Ovary (tissue), 9 donors: ENCODE results near the gene FSD1. TPM values are rescaled to one million over a fixed set of nuclear protein-coding genes. Genes with fewer than 3 reads are reported as not detected.

Experiments
- DNase-seq, 5 donors: peaks; one replicate each; pipeline ENCODE4 v3.0.0-alpha.2; 2019 to 2020
- H3K27ac ChIP-seq, 2 donors: fragments of 200-600 bp; one replicate each; pipeline versions ENCODE4 v1.5.1 to v1.8.0; 2019 to 2022
- H3K27me3 ChIP-seq: fragments of 200-600 bp; one replicate; pipeline ENCODE4 v1.8.0; 2022
- H3K36me3 ChIP-seq: fragments of 200-600 bp; sonication (generic); one replicate; pipeline ENCODE4 v1.5.1; 2019
- H3K4me1 ChIP-seq: one replicate; pipeline ENCODE4 v1.8.1; 2013; ENCODE audit warnings: mild to moderate bottlenecking, moderate library complexity; ENCODE audit not compliant: insufficient read depth
- H3K4me3 ChIP-seq: fragments of 200-600 bp; sonication (generic); one replicate; pipeline ENCODE4 v1.5.1; 2017
- H3K9me3 ChIP-seq, 2 donors: fragments of 200-600 bp in 1 of 2; sonication (generic) in 1 of 2; one replicate each; pipeline versions ENCODE4 v1.5.1 to v1.8.1; 2013 to 2019; ENCODE audit warnings: mild to moderate bottlenecking in 1 of 2, moderate library complexity in 1 of 2
- EP300 ChIP-seq: sonication (generic); formaldehyde crosslinking; IDR thresholded peaks from one replicate; pipeline ENCODE4 v1.6.1; 2017; ENCODE audit warnings: antibody characterized with exemption
- POLR2A ChIP-seq: fragments of 450-650 bp; IDR thresholded peaks from one replicate; pipeline ENCODE4 v1.6.1; 2017; ENCODE audit warnings: antibody characterized with exemption, mild to moderate bottlenecking, moderate library complexity
- WGBS, 3 donors: extraction: QIAGEN DNeasy Blood & Tissue Kit in 1 of 3; methylation state at CpG; one replicate each; pipeline versions ENCODE4 v1.1.5 to v1.1.7; 2013 to 2017; 5-methylcytosine and 5-hydroxymethylcytosine counted together
- intact Hi-C, 4 donors: fragments of 100-400 bp; cut with DNase I; formaldehyde crosslinking; loops; one replicate each; pipeline versions ENCODE4 v1.11.0 to v1.15.1; 2022 to 2023
- polyA plus RNA-seq, 2 donors: library from polyadenylated mRNA; stranded (reverse); fragments of 200-250 nt in 1 of 2; fragments of 350-450 nt in 1 of 2; fragmentation: Illumina TruSeq in 1 of 2; extraction: RNeasy Lipid Tissue Mini Kit (QIAGEN cat#74804) in 1 of 2; gene quantifications; one replicate each; pipeline ENCODE4 v1.2.3, GENCODE V29; 2013 to 2014
- total RNA-seq, 7 donors: library from RNA; depleted of rRNA in 2 of 7; stranded (reverse); fragments of >200 nt in 2 of 7; fragmentation: NEBNext Ultra II Directional in 3 of 7; extraction: Animal tissue kit (Norgen Biotek cat#: 25700) in 3 of 7; gene quantifications; one replicate each; pipeline versions ENCODE4 v1.1.0 to v1.2.4, GENCODE V29; 2016 to 2023
- TF ChIP-seq, protein P1 (sequence below), 3 donors: fragments of 450-650 bp in 2 of 3; fragments of 200-600 bp in 1 of 3; IDR thresholded peaks; one replicate each; pipeline versions ENCODE4 v1.5.1 to v1.8.0; 2016 to 2022; ENCODE audit warnings: antibody characterized with exemption in 3 of 3, mild to moderate bottlenecking in 1 of 3
- donor health status: DM: no; HTN: no; CAD: no; lungs with moderate emphysema.
- donor health status: DM: no; HTN: no; CAD: no.
- donor health status: Bipolar disorder and iron deficiency.
- donor health status: DM: yes; HTN: yes; CAD: no.
- donor health status: DM: no; HTN: no; CAD: no.
- donor health status: DM: yes; HTN: yes; CAD: no.

Gene FSD1
- total and polyA plus RNA-seq, 9 donors: 0.11 to 0.48 (median 0.18) TPM; not detected in 6

DNA sequence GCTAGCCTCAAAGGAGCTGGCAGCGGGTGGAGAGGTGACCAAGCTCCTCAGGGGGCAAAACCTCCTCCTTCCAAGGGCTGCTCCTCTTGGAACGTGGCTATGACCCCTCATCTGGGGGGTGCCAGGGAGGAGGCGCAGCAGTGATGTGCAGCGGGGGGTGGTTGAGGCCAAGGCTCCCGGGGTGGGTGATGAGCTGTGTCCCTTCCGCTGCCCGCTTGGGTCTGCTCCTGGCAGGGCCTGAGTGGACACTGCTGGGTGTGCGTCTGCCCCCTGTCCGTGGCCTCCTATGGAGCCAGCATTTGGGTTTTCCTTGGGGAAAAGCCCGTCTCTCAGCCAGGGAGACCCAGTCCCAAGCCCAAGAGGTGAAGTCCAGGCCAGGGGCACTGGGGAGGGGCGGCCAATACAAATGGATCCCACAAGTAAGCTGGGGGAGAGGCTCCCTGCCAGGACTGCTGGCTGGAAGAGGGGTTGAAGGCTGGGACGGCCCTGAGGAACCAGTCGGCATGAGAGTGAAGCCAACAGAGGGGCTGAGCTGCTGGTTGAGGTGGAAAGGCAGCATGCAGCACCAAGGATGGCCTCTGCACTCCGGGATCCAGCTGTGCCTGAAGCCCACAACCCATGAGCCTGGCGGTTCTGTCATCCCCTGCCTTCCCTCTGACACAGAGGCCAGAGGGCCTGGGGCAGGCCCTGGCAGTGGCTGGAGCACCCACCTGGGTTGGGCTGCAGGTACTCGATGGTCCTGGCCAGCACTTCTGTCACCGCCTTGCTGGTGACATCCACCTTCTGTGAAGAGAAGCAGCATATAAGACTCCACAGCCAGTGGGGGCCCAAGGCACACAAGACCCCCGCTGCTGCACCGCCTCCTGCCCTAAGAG lies 61.6 kb downstream of the FSD1 start:
- no peak overlapping the region for H3K27ac ChIP-seq
- H3K36me3 ChIP-seq: no peaks in the 10 kb centered on the region
- peaks cover 29% of the 10 kb centered on the region for H3K4me1 ChIP-seq
- WGBS, 3 donors: 85 to 91% (median 90%) methylated on average over 19 of the region's 19 CpGs
- H3K4me3 ChIP-seq: no peak overlapping the region
- no peaks in the 10 kb centered on the region for H3K27me3 ChIP-seq
- no peaks in the 10 kb centered on the region for H3K9me3 ChIP-seq
- intact Hi-C loops: no loop called here
- peak in 1 of 5 donors; percentile 33 for DNase-seq
- TF ChIP-seq POLR2A: no peak
- no peak for TF ChIP-seq EP300
- TF ChIP-seq, protein P1, sequence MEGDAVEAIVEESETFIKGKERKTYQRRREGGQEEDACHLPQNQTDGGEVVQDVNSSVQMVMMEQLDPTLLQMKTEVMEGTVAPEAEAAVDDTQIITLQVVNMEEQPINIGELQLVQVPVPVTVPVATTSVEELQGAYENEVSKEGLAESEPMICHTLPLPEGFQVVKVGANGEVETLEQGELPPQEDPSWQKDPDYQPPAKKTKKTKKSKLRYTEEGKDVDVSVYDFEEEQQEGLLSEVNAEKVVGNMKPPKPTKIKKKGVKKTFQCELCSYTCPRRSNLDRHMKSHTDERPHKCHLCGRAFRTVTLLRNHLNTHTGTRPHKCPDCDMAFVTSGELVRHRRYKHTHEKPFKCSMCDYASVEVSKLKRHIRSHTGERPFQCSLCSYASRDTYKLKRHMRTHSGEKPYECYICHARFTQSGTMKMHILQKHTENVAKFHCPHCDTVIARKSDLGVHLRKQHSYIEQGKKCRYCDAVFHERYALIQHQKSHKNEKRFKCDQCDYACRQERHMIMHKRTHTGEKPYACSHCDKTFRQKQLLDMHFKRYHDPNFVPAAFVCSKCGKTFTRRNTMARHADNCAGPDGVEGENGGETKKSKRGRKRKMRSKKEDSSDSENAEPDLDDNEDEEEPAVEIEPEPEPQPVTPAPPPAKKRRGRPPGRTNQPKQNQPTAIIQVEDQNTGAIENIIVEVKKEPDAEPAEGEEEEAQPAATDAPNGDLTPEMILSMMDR (IDR thresholded peaks at IDR 0.05): no peak

DNA sequence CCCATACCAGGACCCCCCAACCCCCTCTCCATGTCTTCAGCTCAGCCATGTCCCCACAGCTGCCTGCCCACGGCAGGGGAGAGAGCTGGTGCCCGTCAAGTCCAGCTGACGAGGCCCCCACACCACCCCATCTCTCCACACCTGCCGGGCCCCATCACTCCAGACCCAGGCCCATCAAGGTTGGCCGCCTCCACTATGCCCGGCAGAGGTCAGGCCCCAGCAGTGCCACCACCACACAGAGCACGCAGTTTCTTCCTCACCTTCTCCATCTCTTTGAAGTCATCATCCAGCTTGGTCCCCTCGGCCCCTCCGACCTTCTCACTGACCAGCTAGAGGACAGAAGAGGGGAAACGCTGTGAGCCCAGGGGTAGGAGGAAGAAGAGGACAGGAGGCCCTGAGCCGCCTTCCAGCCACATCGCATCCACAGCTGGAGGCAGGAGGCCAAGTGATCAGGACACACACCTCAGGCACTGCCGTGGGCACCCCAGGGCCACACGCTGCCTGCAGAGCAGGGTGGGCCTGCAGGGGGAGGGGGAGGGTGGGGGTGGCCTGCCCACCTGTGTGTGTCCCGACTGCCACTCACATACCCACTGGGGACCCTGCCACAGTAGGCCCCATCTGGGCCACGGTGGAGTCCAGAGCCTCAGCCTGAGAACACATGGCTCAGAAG lies 62.4 kb downstream of the FSD1 start:
- TF ChIP-seq, protein P1 (IDR thresholded peaks at IDR 0.05): no peak
- TF ChIP-seq POLR2A (no peak), EP300 (no peak)
- Histone ChIP-seq H3K4me3 (no peak overlapping the region), H3K27ac (no peak overlapping the region), H3K27me3 (no peaks in the 10 kb centered on the region), H3K36me3 (no peaks in the 10 kb centered on the region), H3K9me3 (no peaks in the 10 kb centered on the region), H3K4me1 (peaks cover 26% of the 10 kb centered on the region)
- peak in 1 of 5 donors; percentile 32 for DNase-seq
- intact Hi-C loops: no loop called here
- 79 to 87% (median 84%) methylated on average over 15 to 16 of the region's 16 CpGs for WGBS, 3 donors

GRCh38 chr19:4367336-4367723 lies 62.9 kb downstream of the FSD1 start:
- no peak overlapping the region for H3K27ac ChIP-seq
- WGBS, 3 donors: 87 to 90% (median 88%) methylated on average over 10 of the region's 10 CpGs
- no peaks in the 10 kb centered on the region for H3K36me3 ChIP-seq
- no peak for DNase-seq
- intact Hi-C loops: no loop called here
- no peaks in the 10 kb centered on the region for H3K9me3 ChIP-seq
- H3K4me1 ChIP-seq: peaks cover 27% of the 10 kb centered on the region
- TF ChIP-seq POLR2A (no peak), EP300 (no peak)
- TF ChIP-seq, protein P1 (IDR thresholded peaks at IDR 0.05): no peak
- no peak overlapping the region for H3K4me3 ChIP-seq
- no peaks in the 10 kb centered on the region for H3K27me3 ChIP-seq

GRCh38 chr19:4367781-4368127 lies 63.4 kb downstream of the FSD1 start:
- peaks cover 31% of the 10 kb centered on the region for H3K4me1 ChIP-seq

More at GRCh38 chr19:4367781-4368127, 63.4 kb downstream of the FSD1 start:
- no peaks in the 10 kb centered on the region for H3K9me3 ChIP-seq
- peak overlapping the region; percentile 38 to 59 for H3K27ac ChIP-seq
- WGBS, 3 donors: 80 to 86% (median 84%) methylated on average over 13 of the region's 13 CpGs
- H3K4me3 ChIP-seq: no peak overlapping the region
- peak in 1 of 5 donors; percentile 39 for DNase-seq
- intact Hi-C loops: no loop called here
- TF ChIP-seq, protein P1 (IDR thresholded peaks at IDR 0.05): no peak
- TF ChIP-seq POLR2A (no peak), EP300 (no peak)
- no peaks in the 10 kb centered on the region for H3K36me3 ChIP-seq
- H3K27me3 ChIP-seq: no peaks in the 10 kb centered on the region
